Measurements from ENCODE around the gene IARS1. TPM values are rescaled to one million over a fixed set of nuclear protein-coding genes. Genes with fewer than 3 reads are reported as not detected.

IARS1 gene
- polyA plus RNA-seq, 3 donors = 96.5 to 115 (median 114) TPM

- no peak for DNase-seq
Measured at GRCh38 chr9:92247981-92248380, 45.5 kb downstream of the IARS1 start.

GRCh38 chr9:92247296-92247695 is 46.2 kb downstream of the IARS1 start:
- DNase-seq = no peak

GRCh38 chr9:92245005-92245797 is 48.3 kb downstream of the IARS1 start:
- DNase-seq = no peak

Other genes with a start within 250 kb of the IARS1 start
- 10 to 100 TPM; 85.5 to 97.6 (median 91.7) TPM for gene SPTLC1, start 178.3 kb downstream of the IARS1 start, polyA plus RNA-seq (ENCODE audit: insufficient read length in 3 of 3)
- 10 to 100 TPM; 42.1 to 57.1 (median 48.5) TPM for gene NOL8, start 31.7 kb upstream of the IARS1 start, polyA plus RNA-seq (ENCODE audit: insufficient read length in 3 of 3)
- gene CENPP, start 32.3 kb upstream of the IARS1 start, polyA plus RNA-seq (ENCODE audit: insufficient read length in 3 of 3) = 1 to 10 TPM; 5.3 to 8.4 (median 5.9) TPM
- 10 to 100 TPM; 28.7 to 65.2 (median 40.6) TPM for gene OGN, start 110.9 kb upstream of the IARS1 start, polyA plus RNA-seq (ENCODE audit: insufficient read length in 3 of 3)
- 1 to 10 TPM in 1 of 3 donors, under 1 TPM in 2; 0.30 to 1.5 (median 0.99) TPM for gene OMD, start 130.8 kb upstream of the IARS1 start, polyA plus RNA-seq (ENCODE audit: insufficient read length in 3 of 3)
- 10 to 100 TPM in 1 of 3 donors, 1 to 10 TPM in 2; 8.4 to 14.7 (median 10.0) TPM for gene ASPN, start 188.8 kb upstream of the IARS1 start, polyA plus RNA-seq (ENCODE audit: insufficient read length in 3 of 3)
- 10 to 100 TPM; 10.5 to 14.1 (median 12.2) TPM for gene ECM2, start 242.3 kb upstream of the IARS1 start, polyA plus RNA-seq (ENCODE audit: insufficient read length in 3 of 3)

All from renal pelvis (tissue), 4 donors.